ENCODE data around the gene DLK1.

DNA sequence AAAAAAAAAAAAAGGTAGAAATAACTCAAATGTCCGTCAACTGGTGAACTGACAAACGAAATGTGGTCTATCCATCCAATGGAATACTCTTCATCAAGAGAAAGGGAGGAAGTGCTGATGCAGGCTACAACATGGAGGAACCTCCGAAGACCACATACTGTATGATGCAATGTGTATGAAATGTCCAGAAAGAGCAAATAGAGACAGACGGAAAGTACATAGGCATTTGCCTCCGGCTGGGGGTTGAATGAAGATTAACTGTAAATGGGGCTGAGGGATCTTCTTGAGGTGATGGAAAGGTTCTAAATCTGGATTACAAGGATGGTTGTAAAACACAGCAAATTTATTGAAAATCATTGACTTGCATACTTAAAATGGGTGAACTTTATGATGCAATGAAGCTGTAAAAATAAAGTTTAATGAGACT is 35.4 kb downstream of the DLK1 start:
- TF ChIP-seq GATA1 (IDR thresholded peaks at IDR 0.05; ENCODE audit: low read depth, low read length), result no peak
- TF ChIP-seq POLR2A (IDR thresholded peaks at IDR 0.05; ENCODE audit: low read length), result no peak
